ENCODE data around the gene ILDR2.

- TF ChIP-seq CTCF (IDR thresholded peaks at IDR 0.05 in 8 of 11, conservative IDR thresholded peaks at IDR 0.05 in 3 of 11) (no peak), POLR2A (IDR thresholded peaks at IDR 0.05) (no peak)
Observed at GRCh38 chr1:167022384-167022783, 47.0 kb upstream of the ILDR2 start.
